ENCODE results near the gene RPS6KA2.

Gene RPS6KA2

DNA sequence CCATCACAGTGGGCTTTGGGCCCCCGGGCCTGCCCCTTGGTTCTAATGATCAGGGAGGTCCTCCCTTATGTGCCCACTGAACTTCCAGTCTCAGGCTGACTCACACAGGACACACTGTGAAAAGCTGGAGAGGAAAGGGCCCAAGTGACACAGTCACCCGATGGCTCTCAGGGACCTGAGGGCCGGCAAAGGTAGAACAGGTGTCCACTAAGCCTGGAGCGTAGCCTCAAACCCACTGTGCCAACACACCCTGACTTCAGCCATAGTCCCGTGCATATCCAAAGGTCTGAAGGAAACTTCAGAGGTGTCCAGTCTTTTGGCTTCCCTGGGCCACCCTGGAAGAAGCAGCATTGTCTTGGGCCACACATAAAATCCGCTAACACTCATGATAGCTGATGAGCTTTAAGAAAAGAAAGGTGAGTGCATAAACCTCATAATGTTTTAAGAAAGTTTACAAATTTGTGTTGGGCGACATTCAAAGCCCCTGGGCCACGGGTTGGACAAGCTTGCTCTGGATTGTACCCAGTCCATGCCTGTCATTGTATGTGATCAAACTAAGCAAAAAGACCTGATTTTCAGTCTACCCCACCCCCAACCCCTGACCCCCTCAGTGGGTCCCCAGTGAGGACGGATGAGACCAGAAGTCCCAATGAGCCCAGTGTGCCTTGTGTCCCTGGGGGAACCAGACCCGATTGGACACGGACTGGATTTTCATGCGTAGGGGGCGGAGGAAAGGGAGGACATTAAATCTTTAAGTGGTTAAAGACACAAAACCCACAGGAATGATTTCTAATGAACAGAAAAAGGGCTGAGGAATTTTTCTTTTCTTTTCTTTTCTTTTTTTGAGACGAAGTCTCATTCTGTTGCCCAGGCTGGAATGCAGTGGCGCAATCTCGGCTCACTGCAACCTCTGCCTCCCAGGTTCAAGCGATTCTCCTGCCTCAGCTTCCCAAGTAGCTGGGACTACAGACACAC lies 46.7 kb downstream of the RPS6KA2 start:
- TF ChIP-seq ZFX (IDR thresholded peaks at IDR 0.05), result no peak
- TF ChIP-seq, protein P1, sequence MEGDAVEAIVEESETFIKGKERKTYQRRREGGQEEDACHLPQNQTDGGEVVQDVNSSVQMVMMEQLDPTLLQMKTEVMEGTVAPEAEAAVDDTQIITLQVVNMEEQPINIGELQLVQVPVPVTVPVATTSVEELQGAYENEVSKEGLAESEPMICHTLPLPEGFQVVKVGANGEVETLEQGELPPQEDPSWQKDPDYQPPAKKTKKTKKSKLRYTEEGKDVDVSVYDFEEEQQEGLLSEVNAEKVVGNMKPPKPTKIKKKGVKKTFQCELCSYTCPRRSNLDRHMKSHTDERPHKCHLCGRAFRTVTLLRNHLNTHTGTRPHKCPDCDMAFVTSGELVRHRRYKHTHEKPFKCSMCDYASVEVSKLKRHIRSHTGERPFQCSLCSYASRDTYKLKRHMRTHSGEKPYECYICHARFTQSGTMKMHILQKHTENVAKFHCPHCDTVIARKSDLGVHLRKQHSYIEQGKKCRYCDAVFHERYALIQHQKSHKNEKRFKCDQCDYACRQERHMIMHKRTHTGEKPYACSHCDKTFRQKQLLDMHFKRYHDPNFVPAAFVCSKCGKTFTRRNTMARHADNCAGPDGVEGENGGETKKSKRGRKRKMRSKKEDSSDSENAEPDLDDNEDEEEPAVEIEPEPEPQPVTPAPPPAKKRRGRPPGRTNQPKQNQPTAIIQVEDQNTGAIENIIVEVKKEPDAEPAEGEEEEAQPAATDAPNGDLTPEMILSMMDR (conservative IDR thresholded peaks at IDR 0.05), result no peak
- no peak overlapping the region for H3K27ac ChIP-seq

DNA sequence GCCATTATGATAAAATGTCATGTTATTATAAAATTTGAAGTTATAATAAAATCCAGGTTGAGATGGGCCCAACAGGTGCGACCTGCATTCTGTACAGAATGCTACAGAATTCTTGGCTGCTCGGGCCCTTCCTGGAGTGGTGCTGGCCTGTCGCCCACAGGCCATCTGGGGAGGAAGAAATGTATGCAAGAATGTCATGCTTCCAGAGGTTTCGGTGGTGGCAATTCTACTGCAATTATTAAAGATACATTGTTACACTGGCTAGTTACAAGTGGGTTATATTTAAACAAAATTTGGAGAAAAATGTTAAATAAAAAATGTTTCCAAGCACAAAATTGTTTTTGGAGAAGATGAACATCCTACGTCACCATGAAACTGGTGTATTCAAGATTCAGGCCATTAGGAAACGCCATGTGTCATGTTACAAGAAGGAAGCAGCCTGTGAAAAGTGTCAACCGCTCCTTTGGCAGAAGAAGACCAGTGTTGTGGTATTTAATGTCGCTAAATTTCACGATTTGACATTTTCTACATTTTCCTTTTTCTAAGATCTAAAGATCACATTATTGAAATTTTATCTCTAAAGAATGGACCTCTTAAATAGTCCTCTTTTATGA lies 47.7 kb downstream of the RPS6KA2 start:
- H3K27ac ChIP-seq, result no peak overlapping the region
- TF ChIP-seq, protein P1 (conservative IDR thresholded peaks at IDR 0.05), result no peak
- TF ChIP-seq ZFX (IDR thresholded peaks at IDR 0.05), result no peak

DNA sequence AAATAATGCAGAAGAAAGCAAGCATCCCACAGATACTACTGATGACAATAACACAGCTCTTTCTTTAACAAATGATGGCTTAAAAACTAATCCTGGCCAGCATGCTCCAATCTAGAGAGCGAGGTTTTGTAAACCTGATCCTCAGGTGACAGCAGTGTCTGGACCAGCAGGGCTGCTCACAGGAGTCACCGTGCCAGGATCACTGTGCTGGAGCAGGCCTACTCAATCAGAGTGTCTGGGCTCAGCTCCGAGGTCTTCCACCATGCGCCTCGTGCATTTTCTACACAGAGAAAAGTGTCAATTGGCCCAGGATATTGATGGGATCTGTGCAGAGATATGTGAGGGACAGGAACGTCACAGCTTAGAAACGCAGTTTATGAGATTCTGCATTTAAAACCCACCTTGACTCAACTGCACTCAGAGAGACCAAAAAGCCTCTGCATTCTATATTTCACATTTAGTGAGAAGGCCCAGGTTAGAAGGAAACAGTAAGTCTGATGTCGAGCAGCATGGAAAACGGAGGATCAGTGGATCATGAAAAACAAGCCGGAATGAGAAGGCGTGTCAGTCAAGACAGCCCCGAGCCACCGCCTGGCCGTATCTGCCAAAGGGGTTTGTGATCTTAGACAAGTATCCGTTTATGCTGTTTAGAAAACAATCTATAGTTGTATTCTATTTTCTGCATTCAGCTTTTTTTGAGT lies 48.4 kb downstream of the RPS6KA2 start:
- no peak for TF ChIP-seq ZFX (IDR thresholded peaks at IDR 0.05)
- TF ChIP-seq, protein P1 (conservative IDR thresholded peaks at IDR 0.05), result no peak
- no peak overlapping the region for H3K27ac ChIP-seq

DNA sequence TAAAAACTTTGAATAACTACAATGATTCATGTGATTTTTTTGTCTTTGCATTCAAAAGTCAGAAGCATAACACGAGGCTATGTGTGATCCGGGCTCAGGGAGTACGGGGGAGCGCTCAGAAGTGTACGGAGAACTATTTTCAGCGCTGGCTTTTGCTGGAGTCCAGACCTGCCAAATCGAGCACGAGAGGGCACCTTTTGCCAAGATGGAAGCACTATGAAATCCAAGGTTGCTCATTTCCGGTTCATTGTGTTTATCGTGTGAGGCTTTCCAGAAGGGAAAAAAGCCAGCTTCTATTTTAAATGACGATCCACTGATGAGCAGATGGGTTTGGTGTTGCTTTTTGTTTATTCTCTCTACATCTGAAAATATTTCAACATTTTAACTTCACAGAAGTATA lies 51.8 kb downstream of the RPS6KA2 start:
- H3K27ac ChIP-seq, result no peak overlapping the region
- TF ChIP-seq, protein P1 (conservative IDR thresholded peaks at IDR 0.05), result no peak
- no peak for TF ChIP-seq ZFX (IDR thresholded peaks at IDR 0.05)

DNA sequence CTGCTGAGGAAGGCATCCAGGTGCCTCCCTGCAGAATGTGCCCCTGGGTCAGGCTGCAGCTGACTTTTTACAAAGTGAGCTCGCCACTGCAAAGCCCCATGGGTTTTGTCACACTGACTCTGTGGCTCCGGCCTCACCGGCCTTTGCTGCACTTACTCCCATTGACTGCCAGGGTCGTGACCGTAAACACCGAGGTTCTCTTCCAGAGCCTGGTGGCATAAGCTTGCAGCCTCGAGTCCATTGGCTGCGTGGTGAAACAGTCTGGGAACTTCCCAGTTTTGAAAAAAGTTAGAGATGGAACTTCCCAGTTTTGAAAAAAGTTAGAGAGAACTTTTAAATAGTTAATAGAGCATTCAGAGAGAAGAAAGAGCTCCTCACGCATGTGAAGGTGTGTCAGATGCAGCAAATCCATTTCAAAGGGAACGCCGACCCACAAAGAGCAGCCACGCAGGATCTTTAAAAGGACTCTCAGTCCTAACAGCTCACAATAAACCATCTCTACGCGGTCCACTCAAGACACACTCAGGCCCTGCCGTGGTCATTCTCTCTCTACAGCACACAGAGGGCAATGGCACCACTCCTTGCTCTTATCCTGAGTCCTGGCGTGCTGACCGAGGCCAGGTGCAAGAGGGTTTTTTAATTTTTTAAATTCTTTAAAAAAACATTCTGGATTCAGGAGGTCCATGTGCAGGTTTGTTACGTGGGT lies 53.4 kb downstream of the RPS6KA2 start:
- no peak overlapping the region for H3K27ac ChIP-seq
- no peak for TF ChIP-seq ZFX (IDR thresholded peaks at IDR 0.05)
- TF ChIP-seq, protein P1 (conservative IDR thresholded peaks at IDR 0.05), result no peak

DNA sequence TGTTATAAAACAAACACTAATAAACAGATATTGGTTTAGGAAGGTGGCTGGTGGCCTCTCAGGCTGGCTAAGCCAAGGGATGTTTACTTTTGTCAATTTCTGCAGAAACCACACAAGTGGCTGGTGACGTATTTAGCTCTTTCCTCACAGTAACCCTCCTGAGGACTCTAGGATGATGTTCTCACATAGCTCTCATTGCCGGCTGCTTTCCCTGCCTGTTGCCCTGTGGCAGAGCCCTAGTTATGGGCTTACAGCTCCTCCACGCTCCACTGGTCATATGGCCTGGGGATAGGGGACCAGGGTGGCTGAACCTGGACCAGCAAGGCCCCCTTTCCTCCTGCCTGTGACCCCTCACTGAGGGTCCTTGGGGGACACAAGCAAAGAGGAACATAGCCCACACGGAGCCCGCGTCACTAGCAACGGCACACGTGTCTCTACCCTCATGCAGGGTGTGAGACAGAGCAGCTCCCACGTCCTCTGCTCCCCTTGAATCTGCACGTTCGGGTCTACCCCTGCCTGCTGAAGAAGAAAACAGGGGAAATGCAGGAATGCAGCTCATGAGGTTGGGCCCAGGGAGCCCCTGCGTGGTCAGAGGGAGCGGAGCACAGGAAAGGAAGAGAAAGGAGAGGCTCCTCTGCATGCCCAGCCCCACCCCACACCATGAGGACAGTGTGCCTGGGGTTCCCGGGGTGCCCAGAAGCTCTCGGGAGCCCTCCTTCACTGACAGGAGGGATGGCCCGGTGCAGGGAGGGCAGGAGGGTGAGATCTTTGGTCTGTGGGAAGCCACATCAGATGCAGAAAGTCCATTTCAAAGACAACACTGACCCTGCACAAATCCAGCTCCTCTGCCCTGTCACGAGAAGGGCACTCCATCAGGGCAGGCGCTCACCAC lies 54.4 kb downstream of the RPS6KA2 start:
- no peak overlapping the region for H3K27ac ChIP-seq
- TF ChIP-seq ZFX (IDR thresholded peaks at IDR 0.05), result no peak
- TF ChIP-seq, protein P1 (conservative IDR thresholded peaks at IDR 0.05), result no peak

Data from C4-2B (cell line).